GM12865 (cell line): Measurements from ENCODE around the gene PNPLA1.

Experiments used
- DNase-seq: peaks from one replicate; pipeline ENCODE4 v3.0.0; 2010; ENCODE audit warnings: low read depth
- H3K4me3 ChIP-seq: 2 replicates; pipeline ENCODE4 v1.5.1; 2011; ENCODE audit warnings: mild to moderate bottlenecking, low read depth, low read length, control low read depth
- TF ChIP-seq, protein P1 (sequence below): IDR thresholded peaks from 2 replicates; pipeline ENCODE4 v1.5.1; 2011; ENCODE audit warnings: low read length, control low read depth, low read depth, inconsistent platforms; ENCODE audit not compliant: insufficient read depth; ENCODE audit errors: missing control alignments

Gene PNPLA1

DNA sequence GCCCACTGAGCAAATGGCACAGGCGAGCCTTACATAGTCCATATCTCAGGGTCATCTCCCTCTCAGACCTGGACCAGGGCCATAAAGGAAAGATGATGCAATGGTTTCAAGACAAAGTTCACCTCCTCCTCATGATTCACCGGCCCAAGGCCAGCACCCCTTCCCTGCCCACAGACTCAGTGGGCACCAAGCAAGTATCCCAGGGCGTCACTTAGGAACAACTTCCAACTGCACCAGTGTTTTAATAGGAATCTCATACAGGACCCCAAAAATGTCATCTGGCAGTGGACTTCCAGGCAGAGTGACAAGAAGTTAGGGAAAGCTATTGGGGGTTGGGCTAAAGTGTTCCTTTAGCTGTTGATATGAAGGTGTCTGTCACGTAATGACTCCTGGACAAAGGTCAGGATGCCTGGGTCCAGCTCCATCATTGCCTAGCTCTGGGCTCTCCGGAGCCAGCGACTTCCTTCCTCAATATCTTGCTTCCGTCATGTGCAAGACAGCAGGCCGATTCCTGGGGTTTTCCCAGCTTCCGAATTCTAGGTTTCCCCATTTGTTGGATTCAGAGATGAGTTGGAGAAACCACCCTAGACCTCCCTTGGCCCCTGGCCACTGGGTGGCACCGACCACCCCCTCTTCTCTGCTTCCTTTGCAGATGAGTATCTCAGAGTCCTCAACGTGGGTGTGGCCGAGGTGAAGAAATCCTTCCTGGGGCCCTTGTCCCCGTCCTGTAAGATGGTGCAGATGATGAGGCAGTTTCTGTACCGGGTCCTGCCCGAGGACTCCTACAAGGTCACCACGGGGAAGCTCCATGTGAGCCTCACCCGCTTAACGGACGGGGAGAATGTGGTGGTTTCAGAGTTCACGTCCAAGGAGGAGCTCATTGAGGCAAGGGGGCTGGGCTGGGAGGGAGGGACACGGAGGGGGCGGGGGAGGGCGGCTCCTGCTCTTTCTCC lies 21.1 kb downstream of the PNPLA1 start:
- TF ChIP-seq, protein P1, sequence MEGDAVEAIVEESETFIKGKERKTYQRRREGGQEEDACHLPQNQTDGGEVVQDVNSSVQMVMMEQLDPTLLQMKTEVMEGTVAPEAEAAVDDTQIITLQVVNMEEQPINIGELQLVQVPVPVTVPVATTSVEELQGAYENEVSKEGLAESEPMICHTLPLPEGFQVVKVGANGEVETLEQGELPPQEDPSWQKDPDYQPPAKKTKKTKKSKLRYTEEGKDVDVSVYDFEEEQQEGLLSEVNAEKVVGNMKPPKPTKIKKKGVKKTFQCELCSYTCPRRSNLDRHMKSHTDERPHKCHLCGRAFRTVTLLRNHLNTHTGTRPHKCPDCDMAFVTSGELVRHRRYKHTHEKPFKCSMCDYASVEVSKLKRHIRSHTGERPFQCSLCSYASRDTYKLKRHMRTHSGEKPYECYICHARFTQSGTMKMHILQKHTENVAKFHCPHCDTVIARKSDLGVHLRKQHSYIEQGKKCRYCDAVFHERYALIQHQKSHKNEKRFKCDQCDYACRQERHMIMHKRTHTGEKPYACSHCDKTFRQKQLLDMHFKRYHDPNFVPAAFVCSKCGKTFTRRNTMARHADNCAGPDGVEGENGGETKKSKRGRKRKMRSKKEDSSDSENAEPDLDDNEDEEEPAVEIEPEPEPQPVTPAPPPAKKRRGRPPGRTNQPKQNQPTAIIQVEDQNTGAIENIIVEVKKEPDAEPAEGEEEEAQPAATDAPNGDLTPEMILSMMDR: no peak
- DNase-seq: no peak

DNA sequence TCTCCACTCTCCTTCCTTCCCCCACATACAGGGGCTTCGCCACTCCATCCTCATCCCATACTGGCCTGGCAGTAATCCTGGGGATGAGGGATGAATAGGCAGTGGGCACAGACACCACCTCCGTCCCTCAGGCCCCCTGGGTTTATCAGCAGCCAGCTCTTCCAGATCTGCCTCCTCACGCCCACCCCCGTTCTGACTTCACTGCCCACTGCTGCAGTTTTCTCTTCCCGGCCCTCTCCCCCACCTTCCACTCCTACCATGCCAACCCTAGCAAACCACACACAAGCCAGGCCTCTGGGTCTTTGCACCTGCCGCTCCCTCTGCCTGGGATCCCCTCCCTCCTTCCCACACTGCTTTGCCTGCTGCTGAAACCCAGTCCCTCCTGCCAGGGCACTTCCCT lies 22.3 kb downstream of the PNPLA1 start:
- TF ChIP-seq, protein P1: no peak
- H3K4me3 ChIP-seq: no peak overlapping the region
- DNase-seq: no peak

More for the DNA sequence above, 21.1 kb downstream of the PNPLA1 start:
- H3K4me3 ChIP-seq: no peak overlapping the region

DNA sequence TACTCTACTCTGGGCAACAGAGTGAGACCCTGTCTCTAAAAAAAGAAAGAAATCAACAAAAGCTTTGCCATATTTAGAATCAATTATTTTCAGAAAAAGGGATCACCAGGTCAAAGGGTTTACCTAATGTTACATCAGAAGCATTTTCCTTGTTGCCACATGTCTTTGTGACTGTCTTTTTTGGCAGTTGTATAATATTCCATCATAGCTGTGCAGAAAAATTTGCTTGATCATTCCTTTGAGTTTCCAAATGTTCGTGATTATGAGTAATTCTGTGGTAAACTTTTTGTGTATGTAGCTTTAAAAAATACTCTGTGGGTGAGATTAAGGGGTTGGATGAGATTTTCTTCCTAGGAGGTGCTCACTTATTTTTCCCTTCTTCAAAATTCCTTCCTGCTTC lies 26.4 kb downstream of the PNPLA1 start:
- H3K4me3 ChIP-seq: no peak overlapping the region
- no peak for DNase-seq
- TF ChIP-seq, protein P1: no peak

DNA sequence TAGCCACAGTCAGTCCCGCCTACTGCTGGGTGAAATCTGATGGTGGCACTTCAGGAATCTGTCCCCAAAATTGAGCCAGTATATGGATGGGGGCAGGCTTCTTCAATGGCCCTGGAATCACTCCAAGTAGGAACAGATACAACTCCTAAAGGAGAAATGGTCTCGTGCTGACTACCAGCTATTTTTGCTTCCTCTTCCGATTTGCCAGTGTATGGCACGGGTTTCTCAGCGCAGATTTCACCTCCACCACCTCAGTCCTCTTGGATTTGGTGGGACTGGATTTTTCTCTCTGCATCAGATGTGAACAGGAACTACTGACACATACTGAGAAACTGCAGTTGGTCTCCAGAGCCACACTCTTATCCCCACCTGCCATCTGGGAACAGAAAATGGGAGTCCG lies 27.2 kb downstream of the PNPLA1 start:
- no peak overlapping the region for H3K4me3 ChIP-seq
- DNase-seq: no peak
- TF ChIP-seq, protein P1: no peak

DNA sequence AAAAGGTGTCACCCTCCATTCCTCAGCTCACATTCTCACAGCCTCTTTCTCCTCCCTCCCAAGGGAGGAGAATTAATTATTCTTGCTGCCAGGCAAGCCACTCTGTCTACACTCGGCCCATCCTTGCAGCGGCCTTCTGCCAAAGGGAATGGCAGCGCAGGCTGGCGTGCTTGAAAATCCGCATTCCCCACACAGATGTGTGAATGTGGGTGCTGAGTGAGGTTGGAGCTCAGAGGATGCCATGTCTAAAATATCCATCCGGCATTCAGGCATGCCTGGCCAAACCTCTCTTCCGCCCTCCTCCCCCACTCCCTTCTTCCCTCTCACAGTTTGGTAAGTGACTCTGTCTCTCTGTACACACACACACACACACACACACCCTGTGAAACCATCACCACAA lies 27.7 kb downstream of the PNPLA1 start:
- H3K4me3 ChIP-seq: no peak overlapping the region
- DNase-seq: no peak
- TF ChIP-seq, protein P1: no peak

DNA sequence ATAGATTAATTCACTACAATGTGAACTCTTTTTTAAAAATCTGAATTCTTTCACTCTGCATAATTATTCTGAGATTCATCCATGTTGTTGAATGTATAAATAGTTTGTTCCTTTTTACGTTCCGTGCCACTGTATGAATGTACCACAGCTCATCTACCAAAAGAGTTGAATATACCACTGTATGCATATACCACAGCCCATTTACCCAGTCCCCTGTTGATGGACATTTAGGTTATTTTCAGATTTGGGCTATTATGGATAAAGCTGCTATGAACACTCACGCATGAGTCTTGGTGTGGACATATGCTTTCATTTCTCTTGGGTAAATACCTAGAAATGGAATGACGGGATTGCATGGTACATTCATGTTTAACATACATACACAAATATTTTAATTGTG lies 28.2 kb downstream of the PNPLA1 start:
- H3K4me3 ChIP-seq: no peak overlapping the region
- DNase-seq: no peak
- TF ChIP-seq, protein P1: no peak
